HG03521 (cell line): ENCODE data around the gene UQCRC2.
A peak's percentile ranks its signal among the peaks of the same experiment; 100 is the strongest.
"Not testable (repeated sequence)": the region's sequence is repeated elsewhere in the genome, so short reads cannot be mapped to it uniquely, and the experiment has no call there.

Source experiments
- ATAC-seq: cut with Tn5 transposase; IDR thresholded peaks from one replicate; pipeline ENCODE4 v1.9.1; 2021; ENCODE audit warnings: mild to moderate bottlenecking, moderate library complexity; ENCODE audit not compliant: unreplicated experiment

Gene UQCRC2

DNA sequence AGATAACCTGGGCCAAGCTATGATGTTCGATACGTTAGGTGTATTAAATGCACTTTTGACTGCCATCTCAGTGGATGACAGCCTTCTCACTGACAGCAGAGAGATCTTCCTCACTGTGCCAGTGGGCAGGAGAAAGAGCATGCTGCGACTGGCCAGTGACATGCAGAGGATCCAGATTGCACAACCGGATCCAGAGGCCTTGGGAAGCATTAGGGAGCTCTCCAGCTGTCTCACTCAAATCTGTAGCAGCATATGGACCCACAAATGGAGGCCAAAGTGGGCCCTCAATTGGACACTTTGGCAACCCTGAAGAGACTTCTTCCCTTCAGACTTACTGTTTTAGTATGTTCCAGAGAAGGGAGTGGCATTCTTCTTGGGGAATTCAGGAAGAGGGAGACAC lies 26.9 kb downstream of the UQCRC2 start:
- ATAC-seq, result no peak

DNA sequence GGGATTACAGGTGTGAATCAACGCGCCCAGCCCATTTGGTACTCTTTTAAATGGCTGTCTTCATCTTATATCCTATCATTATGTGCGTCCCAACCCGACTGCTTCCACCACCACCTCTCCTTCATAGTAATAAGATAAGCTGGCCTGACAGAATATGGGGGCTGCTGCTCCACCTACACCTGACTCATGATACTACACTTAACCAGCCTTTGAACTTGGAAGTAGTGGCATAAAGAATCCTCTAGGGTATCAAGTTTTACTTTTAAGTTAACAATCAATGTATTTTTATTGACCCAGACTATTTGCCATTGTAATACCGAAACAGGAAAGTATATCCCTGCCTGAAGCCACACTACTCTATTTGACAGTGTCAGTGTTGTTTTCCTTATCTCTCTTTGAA lies 28.9 kb downstream of the UQCRC2 start:
- no peak for ATAC-seq

DNA sequence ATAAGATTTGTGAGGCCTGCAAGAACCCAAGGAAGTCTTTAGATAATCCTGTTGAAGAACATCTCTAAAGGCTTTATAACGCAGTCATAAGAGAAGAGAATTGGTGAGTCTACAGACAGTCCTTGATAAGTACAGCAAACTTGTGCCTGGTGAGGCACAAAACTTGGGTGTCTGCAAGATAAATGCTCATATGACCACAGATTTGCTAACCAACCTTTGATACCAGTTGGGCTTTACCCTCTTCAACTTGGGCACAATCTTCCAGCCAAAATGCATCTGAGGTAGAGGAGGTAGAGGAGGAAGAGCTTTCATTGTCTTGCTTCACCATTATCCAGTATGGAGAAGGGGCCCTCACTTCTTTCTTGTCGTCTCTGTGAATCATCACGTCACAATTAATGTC lies 30.9 kb downstream of the UQCRC2 start:
- no peak for ATAC-seq

DNA sequence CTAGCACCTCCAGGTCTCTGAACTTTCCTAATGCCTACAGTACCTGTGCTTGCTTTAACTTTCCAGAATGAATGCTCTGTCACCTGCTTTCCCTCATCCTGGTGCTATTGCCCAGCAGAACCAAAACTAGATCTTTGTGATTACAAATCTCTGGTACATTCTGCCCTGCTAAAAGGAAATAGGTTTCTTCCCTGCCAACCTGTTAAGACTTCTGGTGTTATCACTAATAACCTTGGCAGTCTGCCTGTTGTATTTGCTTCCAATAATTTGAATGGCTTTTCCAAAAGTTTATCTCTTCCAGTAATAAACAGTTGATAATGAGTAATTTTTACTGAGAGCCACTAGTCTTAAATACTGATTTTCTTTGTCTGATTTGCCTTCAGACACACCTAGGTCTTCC lies 32.4 kb downstream of the UQCRC2 start:
- no peak for ATAC-seq

DNA sequence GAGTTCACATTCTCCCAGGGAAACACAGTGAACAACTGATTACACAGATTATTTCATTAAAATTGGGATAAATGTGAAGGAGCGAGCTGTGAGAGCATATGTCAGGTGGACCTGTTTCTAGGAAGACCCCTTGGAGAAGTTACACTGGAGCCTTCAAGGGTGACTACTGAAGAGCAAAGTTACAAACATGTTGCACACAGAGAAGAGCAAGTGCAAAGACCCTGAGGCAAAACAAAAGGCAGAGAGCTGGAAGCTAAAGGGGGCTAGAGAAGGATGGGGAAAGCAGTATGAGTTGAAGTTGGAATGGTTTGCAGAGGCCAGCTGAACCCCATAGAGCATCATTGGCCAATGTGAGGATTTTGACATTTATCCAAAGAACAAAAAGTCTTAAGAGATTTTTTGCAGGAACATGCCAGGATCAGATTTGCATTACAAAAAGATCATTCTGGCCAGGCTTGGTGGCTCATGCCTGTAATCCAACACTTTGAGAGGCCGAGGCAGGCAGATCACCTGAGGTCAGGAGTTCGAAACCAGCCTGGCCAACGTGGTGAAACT lies 33.6 kb downstream of the UQCRC2 start:
- ATAC-seq, result no peak

DNA sequence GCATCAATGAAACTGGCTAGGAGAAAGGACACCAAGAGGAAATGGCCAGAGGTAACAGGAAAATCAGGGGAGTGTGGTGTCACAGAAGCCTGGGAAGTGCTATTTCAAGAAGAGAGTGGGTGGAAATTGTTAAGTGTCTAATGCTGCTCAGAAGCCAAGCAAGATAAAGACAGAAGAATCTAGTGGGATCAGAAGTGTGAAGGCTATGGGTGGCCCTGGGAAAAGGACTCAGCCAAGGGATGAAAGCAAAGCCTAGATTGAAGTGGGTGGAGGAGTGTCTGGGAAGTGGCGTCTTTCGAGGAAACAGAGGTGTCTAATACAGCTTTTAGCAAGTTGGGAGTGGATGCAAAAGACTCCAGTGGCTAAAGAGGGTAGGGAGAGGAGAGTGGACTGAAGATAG lies 34.3 kb downstream of the UQCRC2 start:
- ATAC-seq, result no peak

DNA sequence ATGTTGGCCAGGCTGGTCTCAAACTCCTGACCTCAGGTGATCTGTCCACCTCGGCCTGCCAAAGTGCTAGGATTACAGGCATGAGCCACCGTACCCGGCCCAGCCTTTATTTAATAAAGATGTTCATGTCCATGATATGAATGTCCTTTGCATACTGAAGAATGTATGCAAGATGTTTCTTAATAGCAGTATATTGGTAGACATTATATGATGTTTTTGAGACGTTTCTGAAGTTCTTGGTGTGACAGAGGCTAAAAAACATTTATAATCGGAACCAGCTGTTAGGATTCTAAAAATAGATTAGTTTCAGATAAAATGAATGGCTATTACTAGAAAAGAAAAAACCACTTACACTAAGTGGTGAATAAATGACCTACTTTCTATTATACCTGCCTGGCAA lies 36.0 kb downstream of the UQCRC2 start:
- ATAC-seq, result no peak

DNA sequence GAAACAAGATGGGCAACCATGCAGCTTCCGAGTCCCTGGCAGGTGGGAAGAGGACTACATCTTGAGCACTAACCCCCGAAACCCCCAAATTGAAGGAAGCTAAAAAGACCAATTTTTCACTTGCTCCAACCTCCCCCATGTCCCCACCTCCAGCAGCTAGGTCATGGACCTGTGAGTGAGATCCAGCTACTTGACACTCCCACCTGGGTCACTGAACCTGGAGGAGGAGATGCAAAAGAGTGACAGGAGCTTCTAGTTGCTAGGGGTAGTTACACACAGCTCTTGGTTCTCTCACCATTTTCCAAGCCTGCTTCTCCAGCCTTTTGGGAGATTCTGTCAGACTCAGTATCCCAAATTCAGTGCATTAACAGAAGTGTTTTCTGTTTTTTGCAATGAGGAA lies 36.6 kb downstream of the UQCRC2 start:
- ATAC-seq, result no peak

DNA sequence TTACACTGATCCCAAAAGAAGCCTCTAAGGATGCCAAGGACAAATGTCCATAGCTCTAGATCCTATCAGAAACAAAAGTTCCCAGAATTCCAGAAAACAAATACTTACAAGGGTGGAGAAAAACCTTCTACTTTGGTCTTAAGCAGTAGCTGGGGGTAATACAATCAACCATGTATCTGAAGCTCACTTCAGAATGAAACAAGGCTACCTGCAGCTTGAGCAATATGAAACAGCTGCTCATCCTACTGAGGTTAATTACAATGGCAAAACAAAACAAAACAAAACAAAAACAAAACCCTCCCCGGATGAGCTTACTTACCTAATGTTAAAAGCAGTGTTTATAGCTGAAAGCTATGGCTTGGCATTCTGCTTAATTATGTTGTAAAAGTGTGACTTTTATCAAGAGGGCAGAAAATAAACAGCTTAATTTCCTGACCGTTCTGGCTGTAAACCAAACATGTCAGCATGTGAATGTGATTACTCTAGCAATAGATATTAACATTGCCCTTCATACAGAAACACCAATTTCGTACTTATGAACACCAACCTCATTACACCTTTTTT lies 37.3 kb downstream of the UQCRC2 start:
- ATAC-seq, result no peak

DNA sequence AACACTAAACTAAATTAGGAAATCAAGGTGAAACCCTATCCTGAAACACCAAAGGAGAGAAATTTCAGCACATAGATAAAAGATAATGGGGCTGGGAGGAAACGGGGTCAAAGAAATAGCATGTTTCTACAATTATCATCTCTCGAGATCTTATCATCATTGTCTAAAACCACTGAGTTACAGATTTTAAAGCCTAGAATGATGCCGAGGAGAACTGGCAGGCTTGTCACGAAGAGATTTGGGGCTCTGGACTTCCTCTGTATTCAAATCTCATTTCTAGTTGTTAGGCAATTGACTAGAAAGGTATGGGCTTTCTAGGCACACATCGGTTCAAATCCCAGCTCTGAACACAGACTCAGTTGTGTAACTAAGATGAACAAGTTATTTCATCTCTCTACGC lies 38.5 kb downstream of the UQCRC2 start:
- no peak for ATAC-seq

DNA sequence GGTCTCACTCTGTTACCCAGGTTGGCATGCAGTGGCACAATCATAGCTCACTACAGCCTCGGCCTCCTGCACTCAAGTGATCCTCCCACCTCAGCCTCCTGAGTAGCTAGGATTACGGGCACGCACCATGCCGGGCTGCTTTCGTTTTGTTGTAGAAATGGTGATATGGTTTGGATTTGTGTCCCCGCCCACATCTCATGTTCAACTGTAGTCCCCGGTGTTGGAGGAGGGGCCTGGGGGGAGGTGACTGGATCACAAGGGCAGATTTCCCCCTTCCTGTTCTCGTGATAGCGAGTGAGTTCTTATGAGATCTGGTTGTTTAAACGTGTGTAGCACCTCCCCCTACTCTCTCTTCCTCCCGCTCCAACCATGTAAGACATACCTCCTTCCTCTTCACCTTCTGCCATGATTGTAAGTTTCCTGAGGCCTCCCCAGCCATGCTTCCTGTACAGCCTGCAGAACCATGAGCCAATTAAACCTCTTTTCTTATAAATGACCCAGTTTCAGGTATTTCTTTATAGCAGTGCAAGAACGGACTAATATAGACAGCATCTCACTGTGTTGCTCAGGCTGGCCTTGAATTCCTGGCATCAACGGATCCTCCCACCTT lies 41.8 kb downstream of the UQCRC2 start:
- no peak for ATAC-seq

DNA sequence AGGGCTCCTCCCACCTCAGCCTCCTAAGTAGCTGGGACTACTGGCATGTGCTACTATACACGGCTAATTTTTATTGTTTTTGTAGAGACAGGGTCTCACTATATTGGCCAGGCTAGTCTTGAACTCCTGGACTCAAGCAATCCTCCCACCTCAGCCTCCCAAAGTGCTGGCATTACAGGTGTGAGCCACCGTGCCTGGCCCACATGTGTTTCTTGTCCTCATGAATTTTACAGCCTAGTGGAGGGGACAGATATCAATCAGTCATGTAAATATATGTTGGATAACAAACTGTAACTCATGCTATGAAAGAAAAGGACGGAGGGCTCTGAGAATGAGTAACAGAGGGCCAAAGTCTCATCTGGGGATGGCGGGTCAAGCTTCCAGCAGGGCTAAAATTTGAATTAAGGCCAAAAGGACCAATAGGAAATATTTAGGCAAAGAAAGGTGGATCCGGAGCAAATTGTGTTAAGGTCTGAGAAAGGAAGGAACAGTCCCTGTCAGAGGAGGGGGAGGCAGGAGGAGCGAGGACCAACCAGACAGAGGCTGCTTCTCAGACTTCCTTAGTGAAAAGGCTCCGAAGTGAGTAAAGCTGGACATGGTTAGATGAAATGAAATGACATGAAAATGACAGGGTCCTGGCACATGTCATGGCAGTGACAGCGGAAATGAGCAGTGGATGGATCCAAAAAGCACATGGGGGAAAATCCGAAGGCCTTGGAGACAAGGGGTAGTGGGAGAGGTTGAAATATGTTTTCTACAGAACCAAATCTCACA lies 43.9 kb downstream of the UQCRC2 start:
- no peak for ATAC-seq

DNA sequence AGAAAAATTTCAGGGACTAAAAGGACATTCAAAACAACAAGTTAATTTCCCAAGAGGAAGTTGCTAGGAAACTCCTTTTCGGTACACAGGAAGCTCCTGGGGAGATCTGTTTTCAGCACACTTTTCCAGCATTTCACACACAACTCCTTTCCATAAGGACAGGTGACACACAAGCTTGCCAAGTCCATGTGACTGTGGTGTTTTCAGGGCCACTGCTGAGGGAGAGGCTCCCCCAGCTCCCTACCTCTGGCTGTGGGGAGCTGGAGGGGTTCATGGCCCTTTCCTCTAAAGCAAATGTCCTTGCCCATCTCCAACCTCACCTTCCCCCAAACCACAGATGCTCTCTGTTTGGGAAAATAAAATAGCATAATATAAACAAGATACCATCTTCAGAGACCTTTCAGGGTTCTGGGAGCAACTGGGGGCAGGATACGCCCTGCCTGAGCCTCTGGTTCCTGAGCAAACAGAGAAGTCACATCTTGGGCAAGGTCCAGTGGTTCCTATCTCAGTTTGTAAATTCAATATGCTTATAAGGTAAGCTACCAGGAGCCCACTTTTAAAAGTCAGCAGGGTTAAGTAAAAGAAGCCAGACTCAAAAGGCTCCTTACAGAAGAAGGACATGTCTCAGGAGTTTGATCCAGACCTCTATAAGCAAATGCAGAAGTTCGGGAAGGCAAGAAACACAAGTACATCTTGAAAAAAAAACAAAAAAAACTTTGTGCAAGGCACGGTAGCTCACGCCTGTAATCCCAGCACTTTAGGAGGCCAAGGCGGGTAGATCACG lies 44.7 kb downstream of the UQCRC2 start:
- ATAC-seq, result no peak

DNA sequence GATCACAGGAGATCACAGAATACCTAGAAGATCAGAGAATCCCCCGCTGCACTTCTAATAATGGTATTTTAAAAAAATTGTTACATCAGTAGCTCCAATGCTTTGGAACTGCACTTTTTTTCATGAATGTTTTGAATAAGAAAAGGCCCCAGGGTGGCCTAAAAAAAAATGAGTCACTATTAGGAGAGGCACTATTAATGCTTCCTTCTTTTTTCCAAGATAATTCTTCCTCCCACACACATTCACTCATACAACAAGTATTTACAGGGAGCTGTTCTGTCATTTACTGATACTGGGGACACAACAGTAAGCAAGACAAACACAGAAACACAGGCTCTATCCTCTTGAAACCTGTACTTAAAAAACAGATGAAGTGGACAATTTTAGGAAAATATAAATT lies 48.4 kb downstream of the UQCRC2 start:
- no peak for ATAC-seq

DNA sequence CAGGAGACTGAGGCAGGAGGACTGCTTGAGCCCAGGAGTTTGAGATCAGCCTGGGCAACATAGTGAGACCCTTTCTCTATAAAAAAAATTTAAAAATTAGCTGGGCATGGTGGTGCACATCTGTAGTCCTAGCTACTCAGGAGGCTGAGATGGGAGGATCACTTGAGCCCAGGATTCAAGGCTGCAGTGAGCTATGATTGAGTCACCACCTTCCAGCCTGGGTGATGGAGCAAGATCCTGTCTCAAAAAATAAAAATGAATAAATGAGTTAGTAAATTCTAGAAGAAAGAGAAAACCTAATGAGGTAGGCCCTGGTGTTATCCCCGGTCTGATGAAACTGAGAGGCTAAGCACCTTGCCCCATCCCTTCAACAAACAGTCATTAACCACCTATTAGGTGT lies 48.9 kb downstream of the UQCRC2 start:
- not testable (repeated sequence) for ATAC-seq

DNA sequence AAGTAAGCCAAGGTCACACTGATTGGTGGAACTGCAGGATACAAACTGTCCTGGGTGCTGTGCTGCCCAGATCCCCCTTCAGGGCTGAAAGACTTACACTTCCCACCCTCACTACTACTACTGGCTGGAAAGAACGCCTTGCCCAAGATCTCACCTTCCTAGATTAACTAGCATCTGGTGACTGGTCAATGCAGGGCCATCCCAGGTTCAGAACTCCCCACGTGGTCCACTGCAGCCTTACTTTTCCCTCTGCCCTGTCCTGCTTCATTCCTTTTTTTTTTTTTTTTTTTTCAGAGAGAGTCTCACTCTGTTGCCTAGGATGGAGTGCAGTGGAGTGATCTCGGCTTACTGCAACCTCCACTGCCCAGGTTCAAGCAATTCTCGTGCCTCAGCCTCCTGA lies 50.0 kb downstream of the UQCRC2 start:
- no peak for ATAC-seq

DNA sequence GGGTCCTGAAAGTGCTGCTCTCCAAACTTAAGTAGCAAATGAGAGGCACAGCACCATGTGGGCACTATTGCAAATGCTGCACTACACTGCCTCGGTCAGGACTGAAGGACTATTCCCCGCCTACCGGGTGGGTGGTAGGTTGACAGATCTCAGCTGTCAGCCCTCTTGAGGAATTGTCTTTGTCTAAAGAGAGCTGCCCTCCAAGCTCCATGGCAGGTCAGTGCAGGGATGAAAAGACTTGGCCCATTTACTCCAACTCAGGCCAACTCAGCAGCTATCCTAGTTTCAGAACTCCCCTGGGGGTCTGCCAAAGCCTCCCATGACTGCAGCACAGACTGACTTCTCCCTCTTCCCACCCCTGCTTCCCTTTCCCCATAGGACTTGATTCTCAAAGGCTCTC lies 51.2 kb downstream of the UQCRC2 start:
- ATAC-seq, result no peak

DNA sequence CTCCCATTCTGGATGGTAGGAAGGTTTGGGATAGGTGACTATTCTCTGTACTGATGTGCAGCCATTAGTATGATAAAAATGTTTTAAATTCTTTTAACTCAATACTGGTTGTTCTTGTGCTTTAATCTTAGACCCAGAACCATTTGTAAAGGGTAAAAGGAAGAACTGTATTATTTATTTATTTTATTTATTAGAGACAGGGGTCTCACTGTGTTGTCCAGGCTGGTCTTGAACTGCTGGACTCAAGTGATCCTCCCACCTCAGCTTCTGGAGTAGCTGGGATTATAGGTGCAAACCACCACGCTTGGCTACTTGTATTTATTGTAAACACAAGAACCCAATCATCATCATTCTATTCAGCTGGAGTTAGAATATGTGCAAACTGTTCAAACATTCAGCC lies 52.6 kb downstream of the UQCRC2 start:
- ATAC-seq, result no peak

DNA sequence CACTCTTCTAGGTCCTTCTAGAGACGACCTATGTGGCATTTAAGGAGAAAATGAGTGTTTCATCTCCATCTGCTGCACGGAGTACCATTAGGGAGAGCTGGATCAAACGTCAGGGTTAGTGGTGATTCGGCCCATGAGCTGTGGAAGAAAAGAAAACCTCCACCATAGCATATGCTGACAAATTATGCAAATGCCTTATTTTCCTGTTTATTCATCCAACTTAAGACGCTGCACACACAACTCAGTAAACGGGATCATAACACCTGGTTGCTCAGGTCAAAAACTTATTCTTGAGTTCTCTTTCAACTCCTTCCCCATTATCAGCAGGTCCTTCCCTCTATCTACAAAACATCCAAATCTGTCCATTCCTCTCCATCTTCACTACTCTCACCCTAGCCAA lies 53.5 kb downstream of the UQCRC2 start:
- ATAC-seq, result no peak

DNA sequence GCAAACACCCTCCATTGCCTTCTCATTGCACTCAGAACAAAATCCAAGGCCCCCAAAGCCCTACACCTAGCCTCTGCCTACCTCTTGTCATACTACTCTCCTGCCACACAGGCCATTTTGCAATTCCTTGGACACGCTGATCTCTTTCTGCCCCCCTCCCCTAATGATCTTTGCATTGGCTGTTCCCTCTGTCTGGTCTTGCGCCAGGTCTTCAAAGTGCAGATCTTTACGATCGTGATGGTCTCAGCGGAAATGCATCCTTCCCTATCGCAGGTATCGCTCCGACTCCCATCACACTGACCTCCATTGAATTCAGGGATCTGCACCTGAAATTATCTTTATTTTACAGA lies 54.0 kb downstream of the UQCRC2 start:
- ATAC-seq, result no peak

DNA sequence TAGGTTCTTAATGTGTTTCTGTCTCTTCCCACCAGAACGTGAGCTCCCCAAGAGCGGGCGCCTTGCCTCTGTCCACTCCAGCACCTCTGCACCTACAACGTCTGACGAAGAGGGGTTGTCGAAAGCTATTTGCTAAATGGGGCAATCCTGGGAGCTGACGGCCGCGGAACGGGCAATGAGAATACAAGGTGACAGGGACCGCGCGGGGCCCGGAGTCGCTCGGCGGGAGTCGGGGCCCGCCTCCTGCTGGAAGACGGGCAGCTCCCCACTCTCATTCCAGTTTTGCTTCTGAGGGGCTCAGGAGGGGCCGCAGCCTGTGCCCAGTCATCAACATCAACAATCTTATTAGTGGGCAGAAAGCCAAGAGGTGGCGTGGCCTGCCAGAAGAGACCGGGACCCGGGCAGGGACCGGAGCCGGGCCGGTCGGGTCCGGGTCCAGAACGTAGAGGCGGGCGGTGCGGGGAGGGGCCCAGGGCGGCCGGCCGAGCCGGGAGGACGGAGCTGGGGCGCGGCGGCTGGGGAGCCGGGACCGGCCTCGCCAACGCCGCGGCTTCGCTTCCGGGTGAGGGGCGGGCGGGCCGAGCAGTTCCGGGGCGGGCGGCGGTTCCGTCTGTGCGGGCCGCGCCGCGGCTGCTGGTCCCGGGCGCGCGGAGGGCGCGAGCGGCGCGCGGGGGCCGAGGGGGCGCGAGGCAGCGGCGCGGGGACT lies 54.5 kb downstream of the UQCRC2 start, which contains the start of gene MOSMO:
TSS of gene MOSMO (plus strand) at position 603 of the 706 bp plus-strand sequence. CDS start 191 bp downstream, outside the sequence.
- peak; percentile 58 for ATAC-seq
